Tongue (tissue), 2 donors: Measurements from ENCODE around the gene GRK3. TPM values are rescaled to one million over a fixed set of nuclear protein-coding genes. Genes with fewer than 3 reads are reported as not detected.

Experiments used
- DNase-seq: peaks from one replicate; pipeline ENCODE4 v3.0.0-alpha.2; 2015
- total RNA-seq: library from RNA; depleted of rRNA; stranded (reverse); fragments of >200 nt; gene quantifications from one replicate; pipeline ENCODE4 v1.2.3, GENCODE V29; 2014

The GRK3 gene
- total RNA-seq, 1 donor from 2014 or later: 8.5 TPM

DNA sequence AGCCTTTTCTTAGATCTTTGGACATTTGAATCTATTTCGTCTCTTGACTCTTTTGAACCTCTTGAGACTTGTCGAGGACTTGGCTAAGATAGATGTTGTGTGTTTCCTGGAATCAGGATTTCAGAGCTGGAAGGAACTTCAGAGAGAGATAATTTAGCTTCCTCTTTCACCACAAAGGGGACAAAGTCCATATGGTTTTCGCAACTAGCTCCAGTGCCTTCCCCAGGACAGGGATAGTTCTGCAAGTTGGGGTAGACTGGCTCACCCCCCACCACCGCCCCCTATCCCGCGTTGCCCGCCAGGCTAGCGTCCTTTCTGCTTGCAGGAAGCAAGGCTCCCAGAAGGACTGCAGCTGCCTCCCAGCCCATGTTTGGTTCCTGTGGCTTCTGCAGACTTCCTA, 101.8 kb downstream of the GRK3 start:
- DNase-seq: peak; percentile 71

DNA sequence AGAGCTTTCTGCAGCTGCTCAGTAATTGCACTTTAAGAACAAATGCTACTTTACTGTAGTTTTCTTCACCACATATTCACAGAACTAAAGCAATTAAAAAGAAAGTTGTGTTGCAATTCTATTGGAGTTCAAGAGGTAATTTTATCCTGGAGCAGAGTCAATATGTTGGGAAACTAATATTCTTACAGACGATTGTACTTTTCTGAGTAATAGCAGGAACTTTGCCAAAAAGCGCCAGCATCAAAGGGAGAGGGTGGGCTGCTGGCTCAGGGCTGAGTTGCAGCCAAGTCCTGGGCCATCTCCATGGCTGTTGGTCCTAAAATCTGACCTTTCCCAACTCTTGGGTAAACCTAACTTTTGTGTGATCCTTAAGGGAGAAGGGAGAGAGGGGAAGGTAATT, 104.0 kb downstream of the GRK3 start:
- DNase-seq: peak; percentile 82

DNA sequence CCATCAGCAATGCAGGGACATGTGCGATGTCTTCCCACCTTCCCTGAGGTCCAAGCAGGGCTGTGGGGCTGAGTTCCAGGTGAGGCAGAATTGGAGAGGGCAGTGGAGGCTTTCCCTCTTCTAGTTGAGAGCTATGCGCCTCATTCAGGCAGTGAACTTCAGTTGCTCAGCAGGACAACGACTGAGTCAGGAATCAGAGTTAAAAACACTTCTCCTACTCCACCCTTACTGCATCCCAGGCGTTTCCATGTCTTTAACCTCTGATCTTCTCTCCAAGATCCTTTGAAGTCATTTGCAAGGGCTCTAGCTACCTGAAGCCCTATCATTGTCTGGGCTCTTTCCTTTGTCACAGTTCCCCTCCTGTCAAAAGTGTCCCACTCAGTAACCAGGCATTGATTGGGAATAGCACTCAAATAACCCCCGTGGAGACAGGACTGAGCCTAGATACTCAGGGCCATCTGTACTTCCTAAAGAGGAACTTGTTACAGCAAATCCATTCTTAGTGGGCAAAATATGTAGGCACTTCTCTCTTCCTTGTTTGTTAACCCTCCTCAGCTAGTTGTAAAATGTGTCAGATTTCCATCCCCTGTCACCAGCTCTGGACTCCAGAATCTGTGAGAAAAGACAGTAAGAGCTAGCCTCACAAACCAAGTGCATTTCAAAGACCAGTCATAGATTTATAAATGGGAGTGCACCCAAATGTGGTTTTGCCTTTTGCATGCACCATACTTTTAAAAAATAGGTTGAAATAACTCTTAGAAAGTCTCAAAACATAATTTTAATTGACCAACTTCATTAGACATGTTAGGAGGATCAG, 105.0 kb downstream of the GRK3 start:
- no peak for DNase-seq

DNA sequence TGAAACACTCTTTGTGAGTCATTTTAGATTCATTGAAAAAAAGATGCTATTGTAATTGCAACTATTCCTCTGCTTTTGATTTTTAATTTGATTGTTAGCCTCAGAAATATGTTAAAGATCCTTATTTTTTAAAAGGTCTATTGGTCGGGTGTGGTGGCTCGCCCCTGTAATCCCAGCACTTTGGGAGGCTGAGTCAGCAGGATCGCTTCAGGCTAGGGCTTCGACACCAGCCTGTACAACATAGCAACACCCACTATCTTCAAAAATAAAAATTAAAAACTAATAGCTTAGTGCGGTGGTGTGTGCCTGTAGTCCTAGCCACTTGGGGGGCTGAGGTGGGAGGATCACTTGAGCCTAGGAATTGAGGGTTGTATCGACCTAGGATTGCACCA, 105.6 kb downstream of the GRK3 start:
- DNase-seq: no peak

DNA sequence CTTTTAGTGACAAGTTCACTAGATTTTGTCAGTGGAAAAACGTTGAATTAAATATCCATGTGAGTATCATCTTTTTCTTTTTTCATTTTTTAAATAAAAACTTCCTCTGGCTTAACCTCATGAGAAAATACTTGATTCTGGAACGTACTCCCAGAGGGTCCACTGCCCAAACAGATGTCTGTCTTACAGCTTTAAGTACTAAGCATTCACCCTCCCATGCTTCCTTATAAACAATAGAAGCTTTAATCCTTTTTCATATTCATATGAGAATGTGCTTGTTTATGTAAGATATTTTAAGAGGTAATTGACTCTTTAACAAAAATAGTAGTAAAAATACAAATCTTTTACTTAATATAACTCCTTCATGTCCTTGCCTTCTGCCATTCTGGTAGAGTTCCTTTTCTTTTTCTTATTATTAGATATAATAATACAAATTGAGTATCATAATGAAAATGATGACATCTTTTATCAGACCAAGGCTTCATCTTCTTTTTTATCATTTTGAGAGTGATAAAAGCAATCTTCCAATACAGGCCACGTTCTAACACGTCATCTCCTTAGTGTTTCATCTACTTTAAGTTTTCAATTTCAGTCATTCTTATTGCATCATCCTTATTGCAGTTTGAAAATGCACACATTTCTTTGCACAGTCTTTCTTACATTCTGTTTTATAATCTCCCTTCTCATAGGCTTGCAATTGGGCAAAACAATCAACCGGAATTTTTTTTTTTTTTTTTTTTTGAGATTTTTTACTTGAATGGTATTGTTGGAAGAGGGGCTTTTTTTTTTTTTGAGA, 108.0 kb downstream of the GRK3 start:
- no peak for DNase-seq

DNA sequence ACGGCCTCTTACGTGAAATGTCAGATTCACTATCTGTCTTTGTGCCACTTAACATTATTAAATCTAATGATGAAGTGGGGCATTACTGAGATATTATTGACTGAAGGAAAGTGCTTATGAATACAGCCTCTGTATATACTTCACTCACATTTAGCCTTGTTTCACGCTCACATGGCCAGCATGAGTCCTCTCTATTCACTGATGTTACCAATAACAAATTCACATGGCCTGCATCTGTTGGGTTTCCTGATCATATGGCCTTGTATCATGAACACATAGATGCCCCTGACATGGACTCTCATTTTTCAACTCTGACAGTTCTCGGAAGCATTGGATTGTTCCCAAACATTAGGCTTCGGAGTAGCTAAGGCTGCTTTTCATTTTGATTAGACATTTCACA, 109.2 kb downstream of the GRK3 start:
- no peak for DNase-seq

DNA sequence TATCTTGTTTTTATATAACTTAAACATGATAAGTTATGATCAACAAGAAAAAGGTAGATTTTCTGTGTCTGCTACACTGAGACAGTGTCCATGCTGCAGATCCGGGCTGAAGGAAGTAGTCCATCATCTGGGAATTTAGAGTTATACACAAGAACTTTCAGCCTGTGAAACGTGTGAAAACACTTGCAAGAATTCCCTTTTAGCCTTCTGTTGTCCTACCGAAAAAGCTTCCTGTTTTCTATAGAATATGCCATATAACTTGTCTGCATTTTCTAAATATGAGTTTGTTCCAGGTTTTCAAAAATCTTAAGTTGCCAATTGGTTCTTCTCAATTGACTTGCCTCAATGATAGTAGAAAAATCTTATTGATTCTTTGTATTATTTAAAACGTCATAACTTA, 113.2 kb downstream of the GRK3 start:
- DNase-seq: no peak

DNA sequence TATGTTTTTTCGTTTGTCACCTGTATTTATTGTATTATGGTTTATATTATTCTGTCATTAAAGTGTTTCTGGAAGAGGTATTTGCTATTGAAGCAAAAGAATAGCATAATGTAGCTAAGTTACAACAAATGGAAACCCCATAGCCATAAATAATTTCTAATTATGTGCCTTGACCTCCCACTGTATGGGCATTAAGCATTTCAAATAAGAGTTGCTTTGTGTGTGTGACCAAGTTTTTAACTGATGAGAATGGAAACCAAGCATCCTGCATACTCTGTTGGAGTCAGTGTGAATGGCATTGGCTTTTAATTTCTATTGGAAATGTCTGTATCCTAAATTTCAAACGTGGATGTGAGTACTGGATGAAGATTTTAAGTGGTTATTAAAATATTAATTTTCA, 115.6 kb downstream of the GRK3 start:
- peak; percentile 71 for DNase-seq

DNA sequence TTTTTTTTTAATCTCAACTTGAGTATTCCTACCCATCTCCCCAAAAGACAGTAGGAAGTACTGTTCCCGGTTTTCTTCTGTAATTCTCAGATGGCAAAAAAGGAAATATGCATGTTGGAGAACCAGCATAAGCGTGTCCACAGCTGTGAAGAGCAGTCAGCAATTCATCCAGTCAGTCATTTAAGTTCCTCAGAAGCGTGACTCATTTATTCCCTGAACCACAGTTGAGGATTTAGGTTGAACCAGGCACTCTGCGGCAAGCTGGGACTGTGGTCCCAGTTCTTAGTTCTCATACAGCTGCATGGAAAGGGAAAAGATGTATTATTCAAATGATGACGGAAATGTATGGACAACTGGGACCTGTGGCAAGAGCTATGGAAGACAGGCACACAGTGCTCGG, 116.5 kb downstream of the GRK3 start:
- peak; percentile 95 for DNase-seq

DNA sequence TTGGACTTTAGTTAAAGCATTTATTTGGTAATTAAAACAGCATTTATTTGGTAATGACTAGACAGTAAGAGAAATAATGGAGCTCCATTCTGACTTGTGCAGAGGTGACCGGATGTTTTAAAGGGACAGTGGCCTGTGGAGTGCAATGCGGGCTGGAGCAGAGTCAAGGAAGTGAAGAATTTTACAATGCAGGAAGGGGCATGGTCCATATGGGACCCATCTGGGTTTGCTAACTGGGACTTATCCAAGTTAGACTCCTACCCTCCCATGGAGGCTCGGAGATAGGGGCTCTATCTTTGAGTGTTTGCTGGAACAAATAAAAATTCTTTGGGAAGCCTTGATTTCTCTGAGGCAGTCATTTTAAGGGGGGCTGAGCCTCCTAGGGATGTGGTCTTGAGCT, 117.6 kb downstream of the GRK3 start:
- no peak for DNase-seq

DNA sequence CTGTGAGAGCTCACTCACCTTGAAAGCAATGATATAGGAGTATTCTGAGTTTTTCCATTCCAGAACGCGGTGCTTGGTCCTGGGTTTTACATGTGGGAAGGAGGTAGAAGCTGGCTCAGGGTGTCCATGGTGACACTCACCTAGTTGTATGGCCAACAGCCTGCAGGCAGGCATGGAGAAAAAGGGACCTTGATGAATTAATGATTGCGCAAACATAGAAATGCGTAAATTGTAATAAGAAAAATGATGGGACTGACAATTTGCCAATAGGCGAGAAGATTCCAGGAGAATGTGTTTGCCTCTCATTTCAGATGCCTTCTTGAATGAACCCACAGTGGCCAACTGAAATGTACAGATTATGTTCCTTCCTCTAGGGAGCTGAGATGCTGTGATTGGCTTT, 124.2 kb downstream of the GRK3 start:
- DNase-seq: no peak

DNA sequence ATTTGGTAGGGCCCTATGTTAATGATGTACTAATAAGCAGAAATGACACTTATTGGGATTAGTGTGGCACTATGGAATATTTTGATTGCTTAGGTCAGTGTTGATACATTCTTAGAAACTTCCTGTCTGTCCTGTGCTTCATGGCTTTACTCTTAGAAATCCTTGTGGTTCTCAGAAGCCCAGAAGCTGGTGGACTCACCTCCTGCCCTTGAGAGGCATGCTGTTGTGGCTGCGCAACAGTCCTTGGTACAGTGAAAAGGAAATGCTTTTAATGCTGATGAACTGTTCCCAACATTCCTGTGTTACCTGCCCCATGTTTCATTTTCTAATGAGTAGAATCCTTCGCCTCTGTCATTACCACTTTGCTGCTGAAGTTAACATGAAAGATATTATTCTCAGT, 125.2 kb downstream of the GRK3 start:
- no peak for DNase-seq

DNA sequence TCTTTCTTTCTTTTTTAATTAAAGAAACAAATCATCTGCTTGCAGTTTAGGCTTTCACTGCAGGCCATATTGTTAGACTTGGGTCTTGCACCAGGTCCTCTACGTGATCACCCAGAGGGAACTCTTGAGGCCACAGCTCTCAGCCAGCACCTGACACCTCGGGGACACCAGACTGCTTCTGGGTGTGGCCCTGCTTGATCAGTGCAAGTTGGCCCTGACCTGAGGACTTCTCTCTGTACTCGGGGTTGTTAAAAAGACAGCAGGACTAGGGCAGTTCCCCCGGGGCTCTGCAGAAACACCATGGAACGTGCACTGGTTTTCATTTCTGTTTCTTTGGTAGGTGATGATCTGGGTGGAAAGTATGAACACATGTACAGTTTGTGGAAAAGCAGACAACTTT, 126.3 kb downstream of the GRK3 start:
- peak; percentile 37 for DNase-seq

DNA sequence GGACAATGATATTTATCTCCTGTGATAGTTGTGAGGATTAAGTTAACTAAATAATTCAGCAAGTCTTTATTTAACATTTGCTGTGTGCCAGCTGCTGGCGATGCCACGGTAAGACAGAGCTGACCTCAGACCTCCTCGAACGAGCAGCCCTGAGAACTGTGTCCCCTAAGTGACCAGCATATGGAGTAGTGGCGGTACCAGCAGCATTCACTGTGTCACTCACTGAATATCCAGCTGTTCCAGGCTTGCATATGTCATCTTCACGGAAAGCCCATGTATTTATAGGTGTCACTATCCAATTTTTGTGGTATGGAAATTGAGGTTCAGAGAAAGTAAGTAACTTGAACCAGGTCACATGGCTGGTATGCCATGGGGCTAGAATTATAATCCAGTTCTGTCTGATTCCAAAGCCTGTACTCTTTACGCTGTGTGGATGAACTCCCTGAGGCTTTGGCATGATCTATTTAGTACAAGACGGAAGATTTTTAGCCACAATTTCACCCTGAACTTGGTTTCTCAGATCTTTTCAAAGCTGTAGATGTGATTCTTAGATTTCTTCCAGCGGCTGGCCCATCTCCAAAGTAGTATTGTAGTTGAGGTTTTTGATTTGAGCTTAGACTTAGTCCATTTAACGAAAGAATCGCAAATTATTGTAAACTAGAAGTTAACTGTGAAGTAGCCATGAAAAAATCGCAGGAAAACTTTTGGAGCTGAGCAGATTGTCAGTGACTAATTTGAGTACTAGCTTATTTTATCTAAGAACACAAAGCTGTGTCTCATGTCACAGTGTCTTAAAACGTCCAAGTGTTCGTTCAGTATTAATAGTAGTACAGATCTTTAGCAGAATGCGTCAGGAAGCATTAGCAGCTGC, 128.2 kb downstream of the GRK3 start:
- DNase-seq: peak; percentile 82

DNA sequence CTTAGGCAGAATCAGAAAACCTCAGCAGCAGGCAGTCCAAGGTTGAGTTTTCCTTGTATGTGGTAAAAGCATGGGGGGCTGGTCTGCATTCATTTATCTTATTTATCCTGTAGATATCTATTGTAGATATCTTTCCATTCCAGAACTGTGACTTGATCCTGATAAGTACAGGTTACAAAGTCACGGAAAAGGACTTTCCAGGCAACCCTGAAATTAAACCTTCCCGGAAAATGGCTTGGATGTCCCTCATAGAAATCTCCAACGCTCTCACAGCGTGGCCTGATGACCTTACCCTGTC, 128.7 kb downstream of the GRK3 start:
- DNase-seq: no peak

DNA sequence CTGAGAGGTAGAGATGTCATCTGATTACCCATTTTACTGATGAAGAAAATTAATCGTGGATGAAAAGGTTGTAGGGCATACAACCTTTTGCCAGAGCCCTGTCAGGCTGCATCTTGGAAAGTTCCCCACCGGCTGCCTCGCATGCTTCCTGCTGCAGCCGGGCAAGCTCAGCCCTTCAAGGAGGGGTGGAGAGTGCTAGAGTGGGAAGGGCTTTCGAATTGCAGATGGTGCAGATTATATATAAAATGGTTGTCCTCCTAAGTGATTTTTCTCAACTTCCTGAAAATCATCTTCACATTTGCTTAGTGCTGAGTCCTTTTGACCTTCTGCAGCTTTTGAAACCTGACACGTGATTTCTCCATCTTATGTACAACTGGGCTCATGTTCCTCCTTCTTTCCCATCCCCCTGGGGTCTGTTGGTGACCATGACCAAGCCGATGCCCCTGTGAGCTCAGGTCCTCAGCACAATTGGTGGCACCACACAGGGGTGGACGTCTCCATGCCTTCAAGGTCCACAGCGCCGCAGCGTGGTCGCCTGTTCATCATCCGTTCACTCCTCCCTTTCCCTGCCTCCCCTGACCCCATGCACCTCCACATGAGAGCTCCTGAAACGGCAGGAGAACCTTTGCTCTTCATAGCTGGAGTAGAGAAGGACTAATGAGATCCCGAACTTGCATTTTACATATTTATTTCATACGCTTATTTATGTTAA, 129.9 kb downstream of the GRK3 start:
- DNase-seq: no peak

DNA sequence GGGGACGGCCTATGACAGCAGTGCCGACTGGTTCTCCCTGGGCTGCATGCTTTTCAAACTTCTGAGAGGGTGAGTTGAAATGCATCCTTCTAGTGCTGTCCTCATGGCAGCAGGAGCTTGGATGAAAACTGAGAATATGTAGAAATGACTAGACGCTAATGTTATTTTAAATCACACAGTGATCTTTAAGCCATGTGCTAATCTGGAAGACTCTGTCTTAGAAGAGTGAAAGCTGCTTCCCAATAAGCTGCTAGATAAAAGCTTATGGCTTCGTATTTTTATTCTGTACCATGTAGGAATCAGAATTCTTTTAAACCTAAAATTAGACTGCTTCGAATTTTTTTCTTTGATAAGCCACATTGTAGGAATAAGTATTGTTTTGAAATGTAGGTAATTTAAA, 130.7 kb downstream of the GRK3 start:
- no peak for DNase-seq

DNA sequence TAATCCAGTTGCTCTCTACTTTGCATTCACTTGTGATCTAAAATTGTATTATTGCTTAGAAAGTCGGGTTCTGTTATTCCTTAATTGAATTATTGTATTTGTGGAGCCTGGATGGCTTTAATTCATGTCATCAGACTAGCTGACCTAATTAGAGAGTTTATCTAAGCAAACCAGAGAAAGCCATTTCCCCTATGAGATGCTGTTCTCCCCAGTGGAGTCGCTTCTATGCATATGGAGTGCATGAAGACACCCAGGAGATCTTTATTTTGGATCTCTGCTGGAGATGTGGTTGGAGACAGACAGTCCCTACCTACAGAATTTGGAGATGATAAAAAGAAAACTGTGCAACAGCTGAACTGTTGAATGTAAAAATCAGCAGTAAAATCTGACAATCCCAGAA, 132.3 kb downstream of the GRK3 start:
- no peak for DNase-seq

DNA sequence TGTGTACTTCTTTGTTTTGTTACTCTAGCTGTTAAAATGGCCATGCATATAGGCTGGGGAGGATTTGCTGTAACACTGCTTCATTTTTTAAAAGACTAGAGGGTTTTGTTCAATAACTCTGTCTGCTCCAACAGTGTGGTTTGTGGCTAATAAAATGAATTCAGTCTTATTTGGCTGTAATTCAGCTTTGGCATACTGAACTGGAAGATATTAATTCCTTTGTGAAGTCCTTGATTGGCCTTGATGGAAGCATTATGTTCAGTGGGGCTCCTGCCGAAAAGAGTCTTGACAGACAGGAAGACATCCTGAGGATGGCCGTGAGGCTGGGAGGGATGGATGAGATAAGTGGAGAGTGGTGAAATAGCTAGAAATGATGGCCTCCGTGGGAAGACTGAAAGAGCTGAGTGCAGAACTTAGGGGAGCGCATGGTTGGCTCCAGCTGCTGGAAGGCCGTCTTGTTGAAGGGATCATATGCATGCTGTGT, 132.7 kb downstream of the GRK3 start:
- DNase-seq: peak; percentile 59

DNA sequence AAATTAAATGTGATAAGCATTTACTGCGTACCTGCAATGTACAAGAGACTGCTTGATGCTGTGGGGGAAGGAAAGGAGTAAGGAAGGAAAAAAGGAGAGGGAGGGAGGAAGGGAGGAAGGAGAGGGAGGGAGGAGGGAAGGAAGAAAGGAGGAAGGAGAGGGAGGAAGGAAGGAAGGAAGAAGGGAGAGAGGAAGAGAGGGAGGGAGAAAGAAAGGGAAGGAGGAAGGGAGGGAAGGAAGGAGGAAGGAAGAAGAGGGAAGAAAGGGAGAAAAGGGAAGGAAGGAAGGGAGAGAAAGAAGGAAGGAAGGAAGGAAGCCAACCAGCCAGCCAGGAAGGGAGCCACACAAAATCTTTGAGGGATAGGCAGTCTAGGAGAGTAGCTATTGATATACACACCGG, 133.5 kb downstream of the GRK3 start:
- DNase-seq: no peak

DNA sequence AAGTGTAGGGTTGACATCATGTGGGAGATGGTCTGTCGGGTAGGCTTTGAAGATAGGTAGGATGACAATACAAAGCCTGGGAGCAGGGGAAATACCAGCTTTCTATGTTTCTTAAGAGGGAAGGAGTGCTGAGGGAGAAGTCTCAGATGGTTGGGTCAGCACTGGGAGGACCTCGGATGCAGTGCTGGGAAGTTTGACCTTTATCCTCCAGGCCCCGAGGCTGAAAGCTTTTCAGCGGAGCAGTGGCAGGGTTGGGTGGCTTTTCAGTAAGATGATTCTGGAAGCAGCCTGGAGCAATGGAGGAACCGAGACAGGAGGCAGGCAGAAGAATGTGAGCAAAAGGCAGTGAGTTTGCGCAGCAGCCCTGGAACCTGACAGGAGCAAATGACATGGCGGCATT, 134.0 kb downstream of the GRK3 start:
- DNase-seq: no peak

DNA sequence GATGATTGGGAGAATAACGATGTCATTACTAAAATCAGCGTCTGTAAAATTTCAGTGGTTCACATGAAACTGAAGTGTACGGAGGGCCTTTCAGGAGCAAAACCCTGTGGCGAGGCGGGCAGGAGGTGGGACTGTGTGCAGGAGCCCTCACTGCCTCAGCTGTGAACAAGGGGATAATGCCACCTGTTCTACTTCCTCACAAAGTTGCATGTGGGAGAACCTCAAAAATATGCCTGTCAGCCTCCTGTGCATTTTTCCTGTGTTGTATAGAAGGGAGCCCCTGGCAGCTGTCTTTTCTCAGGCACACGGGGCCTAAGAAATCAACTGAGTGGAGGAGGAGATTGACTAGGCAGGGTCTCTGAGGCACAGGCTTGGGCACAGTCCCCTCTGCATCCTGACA, 134.5 kb downstream of the GRK3 start:
- DNase-seq: peak; percentile 52
